Astrocyte (in vitro differentiated cells and primary cell): ENCODE results near the gene METRN. TPM values are rescaled to one million over a fixed set of nuclear protein-coding genes. Genes with fewer than 3 reads are reported as not detected.
A peak's percentile ranks its signal among the peaks of the same experiment; 100 is the strongest.

ENCODE experiments used
- DNase-seq: peaks from one replicate; pipeline ENCODE4 v3.0.0-alpha.2; 2010; ENCODE audit warnings: low read depth
- FAIRE-seq: peaks from 2 replicates; lab custom pipeline; 2011; peaks lifted over from hg19 to GRCh38; lab: Jason Lieb, UNC
- H2AFZ ChIP-seq: 2 replicates; pipeline ENCODE4 v1.6.0; 2012; ENCODE audit warnings: low read depth, low read length, inconsistent platforms
- H3K27ac ChIP-seq: 2 replicates; pipeline ENCODE4 v1.5.1; 2011; ENCODE audit warnings: low read depth, low read length, inconsistent platforms
- H3K27me3 ChIP-seq: 2 replicates; pipeline ENCODE4 v1.6.0; 2011; ENCODE audit warnings: low read length, inconsistent platforms; ENCODE audit not compliant: insufficient read depth
- H3K36me3 ChIP-seq: 2 replicates; pipeline ENCODE4 v1.5.1; 2011; ENCODE audit warnings: low read length, inconsistent platforms; ENCODE audit not compliant: insufficient read depth
- H3K4me1 ChIP-seq: 2 replicates; pipeline ENCODE4 v1.5.1; 2011; ENCODE audit warnings: low read length, inconsistent platforms; ENCODE audit not compliant: insufficient read depth
- H3K4me2 ChIP-seq: 2 replicates; pipeline ENCODE4 v1.6.0; 2012; ENCODE audit warnings: low read length, inconsistent platforms
- H3K4me3 ChIP-seq: 2 replicates; pipeline ENCODE4 v1.5.1; 2011; ENCODE audit warnings: low read depth, mild to moderate bottlenecking, low read length, inconsistent platforms; ENCODE audit not compliant: insufficient read depth
- H3K79me2 ChIP-seq: 2 replicates; pipeline ENCODE4 v1.6.0; 2012; ENCODE audit warnings: mild to moderate bottlenecking, low read length, inconsistent platforms; ENCODE audit not compliant: insufficient read depth
- H3K9ac ChIP-seq: 2 replicates; pipeline ENCODE4 v1.6.0; 2012; ENCODE audit warnings: mild to moderate bottlenecking, low read length, inconsistent platforms
- H3K9me3 ChIP-seq: 2 replicates; pipeline ENCODE4 v1.5.1; 2012; ENCODE audit warnings: low read depth, mild to moderate bottlenecking, low read length, inconsistent platforms; ENCODE audit not compliant: insufficient read depth
- H4K20me1 ChIP-seq: 2 replicates; pipeline ENCODE4 v1.6.0; 2012; ENCODE audit warnings: low read length, inconsistent platforms; ENCODE audit not compliant: insufficient read depth
- H3K27ac Mint-ChIP-seq: one replicate; pipeline ENCODE4 v1.8.0; 2021; ENCODE audit warnings: mild to moderate bottlenecking, mixed read lengths; ENCODE audit not compliant: unreplicated experiment
- H3K27me3 Mint-ChIP-seq: one replicate; pipeline ENCODE4 v1.8.0; 2021; ENCODE audit warnings: low read depth, mixed read lengths; ENCODE audit not compliant: unreplicated experiment
- H3K36me3 Mint-ChIP-seq: one replicate; pipeline ENCODE4 v1.8.0; 2021; ENCODE audit warnings: low read depth, mixed read lengths; ENCODE audit not compliant: unreplicated experiment
- H3K4me1 Mint-ChIP-seq: one replicate; pipeline ENCODE4 v1.8.0; 2021; ENCODE audit warnings: low read depth, mixed read lengths; ENCODE audit not compliant: unreplicated experiment
- H3K4me3 Mint-ChIP-seq: one replicate; pipeline ENCODE4 v1.8.0; 2021; ENCODE audit warnings: mild to moderate bottlenecking, moderate library complexity, mixed read lengths; ENCODE audit not compliant: unreplicated experiment
- H3K9me3 Mint-ChIP-seq: one replicate; pipeline ENCODE4 v1.8.0; 2021; ENCODE audit warnings: mild to moderate bottlenecking, mixed read lengths; ENCODE audit not compliant: unreplicated experiment
- EZH2 ChIP-seq: IDR thresholded peaks from 2 replicates; pipeline ENCODE4 v1.6.1; 2012; ENCODE audit warnings: mild to moderate bottlenecking, low read length, inconsistent platforms; ENCODE audit not compliant: insufficient read depth
- total RNA-seq: library from RNA; stranded (reverse); gene quantifications from 2 replicates; pipeline ENCODE4 v1.2.1, GENCODE V29; 2021
- TF ChIP-seq, protein P1 (sequence below): IDR thresholded peaks from 2 replicates; pipeline ENCODE4 v1.5.1; 2011; ENCODE audit warnings: low read depth, mild to moderate bottlenecking, inconsistent platforms, low read length, moderate library complexity; ENCODE audit not compliant: insufficient read depth

Gene METRN
- total RNA-seq, 1 donor from 2014 or later: 31.5 TPM

DNA sequence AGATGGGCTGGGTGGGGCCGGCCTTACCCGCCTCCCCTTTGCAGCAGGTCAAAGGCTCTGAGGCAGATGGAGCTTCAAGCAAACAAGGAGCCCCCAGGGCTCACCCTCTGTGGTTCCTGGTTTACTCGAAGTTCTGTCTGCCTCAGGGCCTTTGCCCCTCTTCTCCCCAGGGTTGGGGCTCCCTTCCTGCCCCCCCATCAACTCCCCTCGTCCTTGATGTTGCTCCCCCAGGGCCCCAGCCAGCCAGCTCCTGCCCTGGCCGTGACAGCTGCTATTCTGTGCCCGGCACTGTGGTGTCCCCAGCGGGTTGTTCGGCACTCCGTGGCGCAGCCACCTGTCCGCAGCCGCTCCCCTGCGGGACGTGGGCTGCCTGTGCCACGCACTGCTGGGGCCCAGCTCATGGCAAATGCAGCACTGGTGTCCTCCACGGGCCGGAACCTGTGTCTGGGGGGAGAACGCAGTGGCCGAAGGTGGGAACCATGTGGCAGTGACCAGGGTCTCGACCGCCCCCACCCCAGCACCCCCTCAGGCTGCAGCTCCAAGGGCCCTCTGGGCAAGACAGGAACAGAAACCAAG is 4.3 kb upstream of the METRN start:
- Mint-ChIP-seq H3K27me3 (peaks cover 23% of the 10 kb centered on the region), H3K36me3 (no peaks in the 10 kb centered on the region), H3K4me3 (no peak overlapping the region), H3K27ac (peak overlapping the region; percentile 53), H3K4me1 (peaks cover 8% of the 10 kb centered on the region), H3K9me3 (peaks cover 3% of the 10 kb centered on the region)
- Histone ChIP-seq H2AFZ (no peak overlapping the region), H3K4me1 (peaks cover 24% of the 10 kb centered on the region), H3K27ac (no peak overlapping the region), H3K36me3 (no peaks in the 10 kb centered on the region), H3K4me3 (no peak overlapping the region), H3K27me3 (peaks cover 15% of the 10 kb centered on the region), H3K4me2 (no peak overlapping the region), H4K20me1 (peaks cover 6% of the 10 kb centered on the region), H3K9me3 (no peaks in the 10 kb centered on the region), H3K79me2 (no peaks in the 10 kb centered on the region), H3K9ac (no peak overlapping the region)
- FAIRE-seq (no peak), DNase-seq (no peak)
- TF ChIP-seq EZH2: no peak
- TF ChIP-seq, protein P1, sequence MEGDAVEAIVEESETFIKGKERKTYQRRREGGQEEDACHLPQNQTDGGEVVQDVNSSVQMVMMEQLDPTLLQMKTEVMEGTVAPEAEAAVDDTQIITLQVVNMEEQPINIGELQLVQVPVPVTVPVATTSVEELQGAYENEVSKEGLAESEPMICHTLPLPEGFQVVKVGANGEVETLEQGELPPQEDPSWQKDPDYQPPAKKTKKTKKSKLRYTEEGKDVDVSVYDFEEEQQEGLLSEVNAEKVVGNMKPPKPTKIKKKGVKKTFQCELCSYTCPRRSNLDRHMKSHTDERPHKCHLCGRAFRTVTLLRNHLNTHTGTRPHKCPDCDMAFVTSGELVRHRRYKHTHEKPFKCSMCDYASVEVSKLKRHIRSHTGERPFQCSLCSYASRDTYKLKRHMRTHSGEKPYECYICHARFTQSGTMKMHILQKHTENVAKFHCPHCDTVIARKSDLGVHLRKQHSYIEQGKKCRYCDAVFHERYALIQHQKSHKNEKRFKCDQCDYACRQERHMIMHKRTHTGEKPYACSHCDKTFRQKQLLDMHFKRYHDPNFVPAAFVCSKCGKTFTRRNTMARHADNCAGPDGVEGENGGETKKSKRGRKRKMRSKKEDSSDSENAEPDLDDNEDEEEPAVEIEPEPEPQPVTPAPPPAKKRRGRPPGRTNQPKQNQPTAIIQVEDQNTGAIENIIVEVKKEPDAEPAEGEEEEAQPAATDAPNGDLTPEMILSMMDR: no peak

DNA sequence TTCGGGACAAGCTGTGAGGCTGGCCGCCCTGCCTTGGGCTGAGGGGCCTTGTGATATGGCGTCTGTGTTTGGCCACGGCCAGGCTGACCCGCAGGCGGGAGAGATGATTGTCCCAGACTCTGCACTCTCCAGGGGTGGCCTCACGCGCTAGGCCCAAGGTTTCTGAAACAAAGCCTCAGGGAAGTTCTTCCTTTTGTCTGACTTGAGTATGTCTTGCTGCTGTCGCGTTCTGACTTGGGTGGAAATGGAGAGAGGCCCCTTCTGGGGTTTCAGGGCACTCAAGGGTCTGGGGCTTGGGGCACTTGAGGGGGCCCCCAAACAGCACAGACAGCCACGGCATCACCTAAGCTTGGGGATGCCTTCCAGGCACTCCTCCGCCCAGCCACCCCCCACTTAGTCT is 3.8 kb upstream of the METRN start:
- Mint-ChIP-seq H3K36me3 (no peaks in the 10 kb centered on the region), H3K4me3 (no peak overlapping the region), H3K27ac (no peak overlapping the region), H3K4me1 (peaks cover 8% of the 10 kb centered on the region), H3K9me3 (peaks cover 3% of the 10 kb centered on the region), H3K27me3 (peaks cover 23% of the 10 kb centered on the region)
- no peak overlapping the region for H3K27ac ChIP-seq
- FAIRE-seq (no peak), DNase-seq (no peak)
- H3K9ac ChIP-seq: no peak overlapping the region
- no peaks in the 10 kb centered on the region for H3K79me2 ChIP-seq
- no peak for TF ChIP-seq EZH2
- TF ChIP-seq, protein P1: no peak
- no peaks in the 10 kb centered on the region for H3K9me3 ChIP-seq
- no peak overlapping the region for H3K4me3 ChIP-seq
- H3K27me3 ChIP-seq: peaks cover 15% of the 10 kb centered on the region
- peaks cover 28% of the 10 kb centered on the region for H3K4me1 ChIP-seq
- H2AFZ ChIP-seq: no peak overlapping the region
- H4K20me1 ChIP-seq: peaks cover 8% of the 10 kb centered on the region
- H3K36me3 ChIP-seq: no peaks in the 10 kb centered on the region
- no peak overlapping the region for H3K4me2 ChIP-seq

DNA sequence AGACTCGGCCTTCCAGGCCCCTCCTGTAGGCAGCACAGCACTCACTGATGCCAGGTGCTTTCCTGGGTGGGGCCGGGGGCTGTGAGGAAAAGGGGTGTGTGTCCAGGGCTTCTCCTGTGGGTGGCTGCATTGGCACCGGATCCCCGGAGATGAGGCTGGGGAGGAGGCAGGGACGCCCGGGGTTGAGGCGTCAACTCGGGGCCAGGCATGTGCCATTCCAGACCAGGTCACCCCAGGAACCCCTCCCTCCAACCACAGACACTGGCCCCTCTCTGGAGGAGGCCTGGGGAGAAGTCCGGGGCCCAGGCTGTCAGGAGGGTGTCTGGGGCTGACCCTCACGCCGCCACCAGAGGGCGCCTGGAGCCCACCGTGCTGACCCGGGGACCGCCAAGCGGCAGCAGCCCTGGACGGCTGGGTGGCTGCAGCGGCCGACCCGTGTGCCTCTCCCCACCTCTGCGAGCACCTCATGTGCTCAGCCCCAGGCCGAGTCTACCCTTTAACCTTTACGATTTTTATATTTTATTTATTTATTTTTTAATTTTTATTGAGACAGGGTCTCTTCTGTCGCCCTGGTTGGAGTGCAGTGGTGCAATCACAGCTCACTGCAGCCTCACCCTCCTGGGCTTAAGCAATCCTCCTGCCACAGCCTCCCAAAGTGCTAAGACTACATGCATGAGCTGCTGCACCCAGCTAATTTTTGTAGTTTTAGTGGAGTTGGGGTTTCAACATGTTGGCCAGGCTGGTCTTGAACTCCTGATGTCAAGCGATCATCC is 3.2 kb upstream of the METRN start:
- Histone ChIP-seq H4K20me1 (peaks cover 14% of the 10 kb centered on the region), H3K27me3 (peaks cover 13% of the 10 kb centered on the region), H3K79me2 (peaks cover 5% of the 10 kb centered on the region), H3K9me3 (no peaks in the 10 kb centered on the region), H3K27ac (no peak overlapping the region), H3K36me3 (no peaks in the 10 kb centered on the region), H2AFZ (no peak overlapping the region), H3K9ac (no peak overlapping the region), H3K4me2 (no peak overlapping the region), H3K4me3 (no peak overlapping the region), H3K4me1 (peaks cover 35% of the 10 kb centered on the region)
- FAIRE-seq: no peak
- Mint-ChIP-seq H3K36me3 (no peaks in the 10 kb centered on the region), H3K4me3 (no peak overlapping the region), H3K27me3 (peaks cover 18% of the 10 kb centered on the region), H3K27ac (no peak overlapping the region), H3K9me3 (peaks cover 3% of the 10 kb centered on the region), H3K4me1 (peaks cover 8% of the 10 kb centered on the region)
- DNase-seq: no peak
- no peak for TF ChIP-seq EZH2
- TF ChIP-seq, protein P1: peak; percentile 58
